SK-N-SH (cell line): Measurements from ENCODE around the gene INPP5E.

ENCODE experiments used
- CTCF ChIP-seq: fragments of 200-600 bp; sonication (generic); IDR thresholded peaks from 2 replicates; pipeline ENCODE4 v1.6.1; 2017; ENCODE audit warnings: antibody characterized with exemption, mild to moderate bottlenecking, moderate library complexity
- ELF1 ChIP-seq: IDR thresholded peaks from 2 replicates; pipeline ENCODE4 v1.4.0; 2012
- EP300 ChIP-seq, 2 experiments: IDR thresholded peaks; 2 replicates each; pipeline versions ENCODE4 v1.4.0 to v1.6.1; 2012; ENCODE audit warnings: borderline replicate concordance in 1 of 2, low read depth in 1 of 2, low read length in 1 of 2
- GABPA ChIP-seq: IDR thresholded peaks from 2 replicates; pipeline ENCODE4 v1.4.0; 2012; ENCODE audit warnings: low read depth, mild to moderate bottlenecking
- JUND ChIP-seq: IDR thresholded peaks from 2 replicates; pipeline ENCODE4 v1.4.0; 2012
- RFX5 ChIP-seq: IDR thresholded peaks from 2 replicates; pipeline ENCODE4 v1.6.1; 2012; ENCODE audit warnings: mild to moderate bottlenecking, improper control_type of control experiment, low read length
- TAF1 ChIP-seq: IDR thresholded peaks from 2 replicates; pipeline ENCODE4 v1.6.1; 2012; ENCODE audit warnings: low read depth, mild to moderate bottlenecking, low read length, moderate library complexity, borderline replicate concordance
- TF ChIP-seq, protein P1 (sequence below): IDR thresholded peaks from 2 replicates; pipeline ENCODE4 v1.4.0; 2012; ENCODE audit warnings: low read depth
- TF ChIP-seq, protein P2 (sequence below): IDR thresholded peaks from 2 replicates; pipeline ENCODE4 v1.4.0; 2012; ENCODE audit warnings: low read depth, borderline replicate concordance

DNA sequence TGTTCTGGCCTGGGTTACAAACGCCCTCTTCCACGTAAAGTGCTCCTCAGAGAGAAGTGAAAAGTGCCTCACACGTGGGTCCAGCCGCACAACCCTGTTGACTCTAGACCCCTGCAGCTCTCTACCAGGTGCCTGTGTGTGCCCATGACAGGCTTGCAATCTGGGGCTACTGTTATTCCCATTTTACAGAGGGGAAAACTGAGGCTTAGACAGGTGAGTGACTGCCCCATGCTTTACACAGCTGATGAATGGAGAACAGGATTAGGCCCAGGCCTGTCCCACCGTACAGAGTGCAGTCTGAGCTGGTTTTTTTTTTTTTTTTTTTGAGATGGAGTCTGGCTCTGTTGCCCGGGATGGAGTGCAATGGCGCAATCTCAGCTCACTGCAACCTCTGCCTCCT lies 6.2 kb upstream of the INPP5E start:
- TF ChIP-seq CTCF: no peak
- TF ChIP-seq GABPA: no peak
- TF ChIP-seq, protein P1, sequence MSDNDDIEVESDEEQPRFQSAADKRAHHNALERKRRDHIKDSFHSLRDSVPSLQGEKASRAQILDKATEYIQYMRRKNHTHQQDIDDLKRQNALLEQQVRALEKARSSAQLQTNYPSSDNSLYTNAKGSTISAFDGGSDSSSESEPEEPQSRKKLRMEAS: no peak
- TF ChIP-seq RFX5: no peak
- no peak for TF ChIP-seq ELF1
- no peak for TF ChIP-seq JUND
- no peak for TF ChIP-seq TAF1
- no peak for TF ChIP-seq EP300 (IDR thresholded peaks at IDR 0.05; ENCODE audit: borderline replicate concordance in 1 of 2, low read depth in 1 of 2, low read length in 1 of 2)
- TF ChIP-seq, protein P2, sequence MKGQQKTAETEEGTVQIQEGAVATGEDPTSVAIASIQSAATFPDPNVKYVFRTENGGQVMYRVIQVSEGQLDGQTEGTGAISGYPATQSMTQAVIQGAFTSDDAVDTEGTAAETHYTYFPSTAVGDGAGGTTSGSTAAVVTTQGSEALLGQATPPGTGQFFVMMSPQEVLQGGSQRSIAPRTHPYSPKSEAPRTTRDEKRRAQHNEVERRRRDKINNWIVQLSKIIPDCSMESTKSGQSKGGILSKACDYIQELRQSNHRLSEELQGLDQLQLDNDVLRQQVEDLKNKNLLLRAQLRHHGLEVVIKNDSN: no peak
